ENCODE results near the gene NUDT1. TPM values are rescaled to one million over a fixed set of nuclear protein-coding genes. Genes with fewer than 3 reads are reported as not detected.

The NUDT1 gene
- total RNA-seq, 1 experiment from 2014 or later, result 84.7 TPM

DNA sequence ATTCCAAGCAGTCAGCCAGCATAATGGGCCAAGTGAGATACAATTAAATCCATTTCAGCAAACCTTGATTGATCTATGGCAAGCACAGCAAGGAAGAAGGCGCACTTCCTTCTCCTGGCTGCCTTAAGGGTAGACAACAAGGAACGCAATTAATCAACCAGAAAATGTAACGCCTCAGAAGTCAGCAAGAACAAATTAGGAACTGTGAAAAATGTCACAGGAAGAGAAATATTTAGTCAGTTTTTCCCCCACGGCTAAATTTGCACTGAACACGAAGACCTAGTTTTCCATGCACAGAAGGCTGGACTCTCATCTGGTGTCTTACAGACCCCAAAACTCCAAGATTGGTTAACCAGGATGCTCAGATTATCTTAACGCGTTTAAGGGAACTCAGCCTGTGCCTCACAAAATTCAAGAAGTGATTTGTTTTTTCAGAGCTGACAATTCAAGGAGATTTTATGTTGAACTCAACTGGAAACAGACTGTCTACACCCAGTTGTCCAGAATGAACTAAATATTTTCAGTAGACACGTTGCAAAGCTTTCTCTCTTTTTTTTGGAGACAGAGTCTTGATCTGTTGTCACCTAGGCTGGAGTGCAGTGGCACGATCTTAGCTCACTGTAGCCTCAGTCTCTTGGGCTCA is 58.0 kb downstream of the NUDT1 start:
- no peak overlapping the region for H3K4me2 ChIP-seq (ENCODE audit: insufficient read depth, insufficient read length, low read length)
- no peak overlapping the region for H3K27ac ChIP-seq (ENCODE audit: insufficient read length, low read depth, low read length)

More for the DNA sequence above, 58.0 kb downstream of the NUDT1 start:
- peak overlapping the region; percentile 60 for H2BK20ac ChIP-seq (ENCODE audit: low read depth, low read length, poor library complexity, severe bottlenecking)
- H3K4ac ChIP-seq (ENCODE audit: low read depth, low read length), result no peak overlapping the region
- Mint-ChIP-seq H3K4me3 (no peak overlapping the region), H3K27me3 (ENCODE audit: low read depth) (no peaks in the 10 kb centered on the region; the same call in 1 of the 2 replicates), H3K9me3 (peaks cover 18 to 24% of the 10 kb centered on the region in 2 experiments), H3K27ac (peak overlapping the region; percentile 11 to 99 (median 20); a peak in 3 of 7 replicates), H3K4me1 (peaks cover 32 to 39% of the 10 kb centered on the region in 2 experiments), H3K36me3 (ENCODE audit: insufficient read depth in 1 of 3, low read depth in 3 of 3) (peaks cover 16 to 25% (median 21%) of the 10 kb centered on the region in 3 experiments)
- H2BK12ac ChIP-seq (ENCODE audit: insufficient read length, low read depth, low read length), result peak overlapping the region; percentile 19
- H2BK120ac ChIP-seq (ENCODE audit: low read depth, low read length, poor library complexity, severe bottlenecking), result no peak overlapping the region
- no peak overlapping the region for H3K14ac ChIP-seq (ENCODE audit: insufficient read depth, low read length)
- no CpG with 5 or more reads among the region's 9 CpGs for WGBS (ENCODE audit: extremely low coverage, insufficient read length, low lambda C conversion rate)
- no peak for DNase-seq
- H3K18ac ChIP-seq (ENCODE audit: insufficient read length, low read depth, low read length), result no peak overlapping the region
- H4K5ac ChIP-seq (ENCODE audit: insufficient read length, low read depth, low read length), result no peak overlapping the region
- H3K27me3 ChIP-seq (ENCODE audit: insufficient read depth, low read length), result no peaks in the 10 kb centered on the region
- H3K79me1 ChIP-seq (ENCODE audit: insufficient read depth, low read depth, low read length, poor library complexity, severe bottlenecking), result peaks cover 6% of the 10 kb centered on the region
- no peaks in the 10 kb centered on the region for H4K20me1 ChIP-seq (ENCODE audit: control insufficient read depth, insufficient read depth, insufficient read length)
- H3T11ph ChIP-seq (ENCODE audit: low read length), result no peak overlapping the region
- no peak overlapping the region for H3K56ac ChIP-seq (ENCODE audit: insufficient read length, low read depth, low read length)
- H4K91ac ChIP-seq (ENCODE audit: insufficient read length, low read depth, low read length), result no peak overlapping the region
- no peak overlapping the region for H2BK5ac ChIP-seq (ENCODE audit: insufficient read length, low read length)
- H2AK5ac ChIP-seq (ENCODE audit: insufficient read length, low read length), result peak overlapping the region; percentile 96
- TF ChIP-seq, protein P1, sequence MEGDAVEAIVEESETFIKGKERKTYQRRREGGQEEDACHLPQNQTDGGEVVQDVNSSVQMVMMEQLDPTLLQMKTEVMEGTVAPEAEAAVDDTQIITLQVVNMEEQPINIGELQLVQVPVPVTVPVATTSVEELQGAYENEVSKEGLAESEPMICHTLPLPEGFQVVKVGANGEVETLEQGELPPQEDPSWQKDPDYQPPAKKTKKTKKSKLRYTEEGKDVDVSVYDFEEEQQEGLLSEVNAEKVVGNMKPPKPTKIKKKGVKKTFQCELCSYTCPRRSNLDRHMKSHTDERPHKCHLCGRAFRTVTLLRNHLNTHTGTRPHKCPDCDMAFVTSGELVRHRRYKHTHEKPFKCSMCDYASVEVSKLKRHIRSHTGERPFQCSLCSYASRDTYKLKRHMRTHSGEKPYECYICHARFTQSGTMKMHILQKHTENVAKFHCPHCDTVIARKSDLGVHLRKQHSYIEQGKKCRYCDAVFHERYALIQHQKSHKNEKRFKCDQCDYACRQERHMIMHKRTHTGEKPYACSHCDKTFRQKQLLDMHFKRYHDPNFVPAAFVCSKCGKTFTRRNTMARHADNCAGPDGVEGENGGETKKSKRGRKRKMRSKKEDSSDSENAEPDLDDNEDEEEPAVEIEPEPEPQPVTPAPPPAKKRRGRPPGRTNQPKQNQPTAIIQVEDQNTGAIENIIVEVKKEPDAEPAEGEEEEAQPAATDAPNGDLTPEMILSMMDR (conservative IDR thresholded peaks at IDR 0.05), result no peak
- no peak overlapping the region for H2AFZ ChIP-seq (ENCODE audit: low read length)
- no peak overlapping the region for H4K8ac ChIP-seq (replicated peaks; ENCODE audit: insufficient read length, low read depth, low read length)
- no peaks in the 10 kb centered on the region for H3K23me2 ChIP-seq (ENCODE audit: insufficient read length, low read depth, low read length, poor library complexity, severe bottlenecking)
- H3K79me2 ChIP-seq (ENCODE audit: insufficient read depth, low read length), result peaks cover 2% of the 10 kb centered on the region; the same call in 1 of the 2 replicates
- H3K9ac ChIP-seq (ENCODE audit: extremely low read depth, insufficient read length, low read length), result peak overlapping the region; percentile 26
- peaks cover 6% of the 10 kb centered on the region; the same call in 1 of the 2 replicates for H3K4me1 ChIP-seq (ENCODE audit: insufficient read depth, low read length)
- H2BK15ac ChIP-seq (ENCODE audit: low read depth, low read length), result no peak overlapping the region
- no peaks in the 10 kb centered on the region for H3K9me3 ChIP-seq (ENCODE audit: control insufficient read depth, low read depth, low read length)
- peak overlapping the region; percentile 62 for H3K23ac ChIP-seq (ENCODE audit: insufficient read length, low read depth, low read length)

Small RNA genes within 50 kb of the gene (microRNA-seq; reads per million reads assigned to microRNA genes)
- gene MIR6836 (ENCODE audit: borderline microRNAs expressed), result not detected

Other genes with a start within 250 kb of the NUDT1 start
- 37.4 and 39.0 TPM in 2 replicates for gene MAD1L1, start 9.3 kb upstream of the NUDT1 start, total RNA-seq (2021)
- gene MRM2, start within 50 bp of the NUDT1 start, total RNA-seq (2021), result 57.2 and 59.0 TPM in 2 replicates
- gene SNX8, start 72.2 kb downstream of the NUDT1 start, total RNA-seq (2021), result 40.6 and 45.6 TPM in 2 replicates
- gene EIF3B, start 112.6 kb downstream of the NUDT1 start, total RNA-seq (2021), result 337 and 343 TPM in 2 replicates
- gene CHST12, start 161.4 kb downstream of the NUDT1 start, total RNA-seq (2021), result 18.4 and 19.3 TPM in 2 replicates
- gene GRIFIN, start 234.2 kb downstream of the NUDT1 start, total RNA-seq (2021), result not detected in 2 replicates